ENCODE data around the gene ZC3H14.

- TF ChIP-seq, protein P1, sequence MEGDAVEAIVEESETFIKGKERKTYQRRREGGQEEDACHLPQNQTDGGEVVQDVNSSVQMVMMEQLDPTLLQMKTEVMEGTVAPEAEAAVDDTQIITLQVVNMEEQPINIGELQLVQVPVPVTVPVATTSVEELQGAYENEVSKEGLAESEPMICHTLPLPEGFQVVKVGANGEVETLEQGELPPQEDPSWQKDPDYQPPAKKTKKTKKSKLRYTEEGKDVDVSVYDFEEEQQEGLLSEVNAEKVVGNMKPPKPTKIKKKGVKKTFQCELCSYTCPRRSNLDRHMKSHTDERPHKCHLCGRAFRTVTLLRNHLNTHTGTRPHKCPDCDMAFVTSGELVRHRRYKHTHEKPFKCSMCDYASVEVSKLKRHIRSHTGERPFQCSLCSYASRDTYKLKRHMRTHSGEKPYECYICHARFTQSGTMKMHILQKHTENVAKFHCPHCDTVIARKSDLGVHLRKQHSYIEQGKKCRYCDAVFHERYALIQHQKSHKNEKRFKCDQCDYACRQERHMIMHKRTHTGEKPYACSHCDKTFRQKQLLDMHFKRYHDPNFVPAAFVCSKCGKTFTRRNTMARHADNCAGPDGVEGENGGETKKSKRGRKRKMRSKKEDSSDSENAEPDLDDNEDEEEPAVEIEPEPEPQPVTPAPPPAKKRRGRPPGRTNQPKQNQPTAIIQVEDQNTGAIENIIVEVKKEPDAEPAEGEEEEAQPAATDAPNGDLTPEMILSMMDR (IDR thresholded peaks at IDR 0.05 in 4 of 5, conservative IDR thresholded peaks at IDR 0.05 in 1 of 5) = no peak
- TF ChIP-seq POLR2A (IDR thresholded peaks at IDR 0.05) = no peak
These were observed 55.6 kb downstream of the ZC3H14 start for GRCh38 chr14:88618476-88618875.
